HG03025 (cell line): Measurements from ENCODE around the gene KLHL20.
"Not testable (repeated sequence)": the region's sequence is repeated elsewhere in the genome, so short reads cannot be mapped to it uniquely, and the experiment has no call there.

ENCODE experiments used
- ATAC-seq: cut with Tn5 transposase; IDR thresholded peaks from one replicate; pipeline ENCODE4 v1.9.1; 2021; ENCODE audit warnings: mild to moderate bottlenecking, moderate library complexity; ENCODE audit not compliant: unreplicated experiment, low FRiP score

KLHL20 gene

DNA sequence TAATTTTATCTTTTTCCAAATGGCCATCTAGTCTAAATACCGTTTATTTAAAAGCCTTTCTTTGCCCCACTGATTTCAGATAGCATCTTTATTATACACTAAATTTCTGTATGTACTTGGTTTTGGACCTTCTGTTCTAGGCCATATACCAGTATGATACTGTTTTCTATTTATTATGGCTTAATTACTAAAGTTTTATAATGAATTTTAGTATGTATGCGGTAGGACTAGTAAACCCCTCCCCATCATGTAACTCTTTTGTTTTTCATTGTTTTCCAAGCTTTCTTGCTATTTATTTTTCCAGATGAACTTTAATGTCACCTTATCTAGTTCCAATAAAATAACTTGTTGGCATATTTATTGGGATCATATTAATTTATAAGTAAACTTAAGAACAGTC, 29.9 kb downstream of the KLHL20 start:
- ATAC-seq = no peak

- ATAC-seq = no peak
Measured at GRCh38 chr1:173749137-173749536, 34.4 kb downstream of the KLHL20 start.

DNA sequence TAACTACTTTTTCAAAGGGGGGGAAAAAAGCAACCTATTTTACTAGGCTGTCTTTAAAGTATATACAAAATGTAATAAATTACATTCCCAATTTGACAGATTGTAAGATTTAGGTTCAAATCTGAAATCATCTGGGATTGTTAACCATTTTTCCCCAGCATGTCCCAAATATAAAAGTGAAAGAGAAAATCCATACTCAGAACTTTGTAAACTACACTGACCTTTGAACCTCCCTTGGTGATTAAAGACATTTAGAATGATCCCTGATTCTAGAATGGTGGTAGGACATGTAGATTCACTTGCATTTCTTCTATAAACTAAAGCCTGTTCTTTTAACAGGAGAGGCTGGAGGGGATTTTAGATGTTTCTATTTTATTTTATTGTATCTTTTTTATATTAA, 39.0 kb downstream of the KLHL20 start:
- ATAC-seq = no peak

DNA sequence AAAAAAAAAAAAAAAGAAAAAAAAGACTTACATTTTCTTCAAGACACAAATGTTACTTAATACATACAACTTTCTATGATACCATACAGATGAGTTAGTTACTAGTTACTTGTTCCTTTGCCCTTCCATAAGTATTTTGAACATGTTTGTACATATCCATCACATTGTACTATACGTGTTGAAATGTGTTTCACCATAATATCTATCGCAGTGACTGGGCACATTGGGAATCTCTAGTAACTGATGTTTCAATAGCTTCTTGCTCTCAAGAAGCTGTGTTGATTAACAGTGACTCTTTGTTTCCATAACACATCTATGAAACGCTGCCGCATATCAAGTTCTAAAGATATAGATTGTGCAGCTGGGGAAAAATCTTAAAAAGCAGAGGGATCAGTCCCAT, 42.9 kb downstream of the KLHL20 start:
- ATAC-seq = no peak

DNA sequence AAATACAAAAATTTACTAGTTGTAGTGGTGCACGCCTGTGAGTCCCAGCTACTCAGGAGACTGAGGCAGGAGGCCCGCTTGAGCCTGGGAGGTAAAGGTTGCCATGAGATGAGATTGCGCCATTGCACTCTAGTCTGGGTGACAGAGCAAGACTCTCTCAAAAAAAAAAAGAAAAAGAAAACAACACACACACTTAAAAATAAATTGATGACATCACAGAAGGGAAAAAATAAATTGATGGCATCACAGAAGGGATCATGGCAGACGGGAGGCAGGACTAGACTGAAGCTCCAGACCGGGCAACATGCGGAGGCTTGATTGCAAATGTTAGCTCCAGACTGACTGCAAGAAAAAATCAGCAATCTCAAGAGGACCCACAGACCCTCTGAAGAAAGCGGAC, 43.3 kb downstream of the KLHL20 start:
- no peak for ATAC-seq

- no peak for ATAC-seq
Measured at GRCh38 chr1:173758980-173759379, 44.2 kb downstream of the KLHL20 start.

- not testable (repeated sequence) for ATAC-seq
Measured at GRCh38 chr1:173764331-173764730, 49.5 kb downstream of the KLHL20 start.

DNA sequence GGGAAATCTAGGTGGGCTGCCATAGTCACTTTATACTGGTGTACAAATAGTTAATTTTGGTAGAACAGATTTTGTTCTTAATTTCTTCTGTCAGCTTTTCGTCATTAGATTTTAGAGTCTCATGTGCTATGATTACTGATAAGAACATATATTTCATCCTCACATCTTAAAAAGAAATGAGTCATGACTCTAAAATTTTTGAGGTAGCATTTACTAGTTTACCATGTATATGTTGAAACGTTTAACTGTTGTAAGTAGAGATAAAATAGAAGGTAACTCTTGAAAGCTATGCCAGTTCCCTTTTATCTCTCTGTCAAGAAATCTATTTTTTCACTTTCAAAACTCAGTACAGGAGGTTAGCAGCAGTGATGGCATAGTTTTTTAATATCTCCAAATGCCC, 53.4 kb downstream of the KLHL20 start:
- no peak for ATAC-seq

GRCh38 chr1:173768827-173769226, 54.0 kb downstream of the KLHL20 start:
- no peak for ATAC-seq

DNA sequence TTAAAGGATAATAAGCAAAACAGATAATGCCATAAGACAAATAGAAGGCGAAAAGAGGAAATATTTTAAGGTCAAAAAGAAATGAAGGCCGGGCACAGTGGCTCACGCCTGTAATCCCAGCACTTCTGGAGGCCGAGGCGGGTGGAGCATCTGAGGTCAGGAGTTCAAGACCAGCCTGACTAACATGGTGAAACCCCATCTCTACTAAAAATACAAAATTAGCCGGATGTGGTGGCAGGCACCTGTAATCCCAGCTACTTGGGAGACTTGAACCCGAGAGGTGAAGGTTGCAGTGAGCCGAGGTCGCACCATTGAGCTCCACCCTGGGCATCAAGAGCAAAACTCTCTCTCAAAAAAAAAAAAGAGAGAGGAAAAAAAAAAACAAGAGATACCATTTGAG, 55.5 kb downstream of the KLHL20 start:
- ATAC-seq = not testable (repeated sequence)

- ATAC-seq = no peak
Measured at GRCh38 chr1:173771560-173771959, 56.8 kb downstream of the KLHL20 start.

- no peak for ATAC-seq
Measured at GRCh38 chr1:173775578-173776226, 60.9 kb downstream of the KLHL20 start.

DNA sequence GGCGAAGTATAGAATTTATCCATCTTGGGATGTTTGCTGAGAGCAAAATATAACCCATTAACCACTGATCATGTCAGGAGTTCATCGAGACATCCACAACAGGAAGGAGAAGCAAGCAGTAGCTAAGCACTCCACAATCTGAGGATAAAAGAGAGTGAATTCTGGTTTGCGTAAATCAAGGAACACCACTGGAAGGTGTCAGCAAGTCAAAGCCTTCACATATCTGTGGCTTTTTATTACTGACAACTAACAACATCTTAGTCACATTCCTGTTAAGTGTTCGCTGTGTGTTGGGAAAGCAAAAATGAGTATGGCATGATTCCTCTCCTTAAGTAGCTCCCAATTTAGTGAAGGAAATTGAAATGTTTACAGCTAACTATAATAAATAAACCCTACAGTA, 65.2 kb downstream of the KLHL20 start:
- no peak for ATAC-seq

DNA sequence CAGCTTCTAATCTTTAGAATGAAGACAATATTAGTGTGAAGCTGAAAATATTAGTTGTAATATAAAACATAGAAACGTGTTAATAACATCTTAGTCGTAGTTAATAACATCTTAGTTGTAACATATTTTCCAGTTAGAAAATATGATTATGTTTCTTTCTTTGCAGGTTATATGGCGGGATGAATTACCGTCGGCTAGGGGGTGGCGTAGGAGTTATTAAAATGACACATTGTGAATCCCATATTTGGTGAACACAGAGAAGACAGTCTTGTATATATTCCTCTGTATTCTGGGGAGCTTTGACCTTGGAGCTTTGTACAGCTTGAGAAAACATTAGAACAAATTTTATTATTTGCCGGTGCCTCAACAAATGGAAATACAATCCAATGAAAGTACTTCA, 70.2 kb downstream of the KLHL20 start:
- ATAC-seq = no peak

DNA sequence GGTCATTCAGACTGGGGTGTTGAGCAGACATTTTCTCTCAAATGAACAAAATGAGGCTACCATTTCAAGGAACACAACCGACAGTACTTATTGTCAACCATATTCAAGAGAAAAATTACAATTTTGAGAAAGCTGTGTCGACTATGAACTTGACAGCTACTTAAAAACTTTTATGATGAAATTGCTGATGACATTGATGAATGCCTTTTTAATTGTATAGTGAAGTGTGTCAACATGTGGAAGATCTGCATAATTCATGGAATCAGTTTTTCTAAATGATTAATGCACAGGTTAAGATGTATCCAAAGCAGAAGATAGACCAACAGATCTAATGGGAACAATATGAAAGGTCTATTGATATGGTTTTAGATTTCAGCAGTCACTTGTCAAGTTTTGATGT, 75.1 kb downstream of the KLHL20 start:
- no peak for ATAC-seq

DNA sequence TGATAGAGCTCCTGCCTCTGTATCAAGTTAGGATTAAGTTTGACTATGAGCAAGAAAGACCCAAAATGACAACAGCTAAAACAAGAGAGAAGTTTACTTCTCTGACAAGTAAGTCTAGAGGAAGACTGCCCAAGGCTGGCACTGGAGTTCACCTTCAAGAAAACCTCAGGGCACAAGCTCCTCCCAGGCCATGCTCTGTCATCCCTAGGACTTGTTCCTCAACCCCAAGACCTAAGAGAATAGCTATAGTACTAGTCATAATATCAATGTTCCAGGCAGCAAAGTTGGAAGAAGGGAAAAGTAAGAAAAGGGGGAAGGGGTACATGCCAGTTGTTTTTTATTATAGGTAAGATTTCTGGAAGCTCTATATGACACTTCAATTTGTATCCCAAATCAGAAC, 83.3 kb downstream of the KLHL20 start:
- no peak for ATAC-seq

- ATAC-seq = not testable (repeated sequence)
Measured at GRCh38 chr1:173799995-173800394, 85.2 kb downstream of the KLHL20 start.

DNA sequence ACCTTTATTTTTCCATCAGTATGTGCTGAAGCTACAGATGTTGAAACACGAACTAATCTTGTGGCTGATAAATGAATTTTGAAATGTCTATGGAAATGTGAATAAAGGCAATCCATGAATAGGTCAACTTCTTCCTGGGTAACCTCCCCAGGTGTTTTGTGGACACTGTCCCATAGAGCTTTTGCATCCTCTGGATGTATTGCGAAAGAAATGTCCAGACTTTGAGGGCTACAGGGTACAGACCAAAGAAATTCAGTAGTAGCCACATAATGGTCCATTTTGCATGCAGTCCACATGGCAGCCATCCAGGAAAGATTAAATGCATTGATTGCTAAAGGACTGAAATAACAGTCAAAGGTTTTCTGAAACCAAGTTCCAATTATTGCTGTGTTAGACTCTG, 88.2 kb downstream of the KLHL20 start:
- no peak for ATAC-seq

DNA sequence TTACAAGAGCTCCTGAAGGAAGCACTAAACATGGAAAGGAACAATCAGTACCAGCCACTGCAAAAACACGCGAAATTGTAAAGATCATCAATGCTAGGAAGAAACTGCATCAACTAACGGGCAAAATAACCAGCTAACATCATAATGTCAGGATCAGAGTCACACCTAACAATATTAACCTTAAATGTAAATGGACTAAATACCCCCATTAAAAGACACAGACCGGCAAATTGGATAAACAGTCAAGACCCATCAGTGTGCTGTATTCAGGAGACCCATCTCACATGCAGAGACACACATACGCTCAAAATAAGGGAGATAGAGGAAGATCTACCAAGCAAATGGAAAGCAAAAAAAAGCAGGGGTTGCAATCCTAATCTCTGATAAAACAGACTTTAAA, 98.9 kb downstream of the KLHL20 start:
- not testable (repeated sequence) for ATAC-seq

DNA sequence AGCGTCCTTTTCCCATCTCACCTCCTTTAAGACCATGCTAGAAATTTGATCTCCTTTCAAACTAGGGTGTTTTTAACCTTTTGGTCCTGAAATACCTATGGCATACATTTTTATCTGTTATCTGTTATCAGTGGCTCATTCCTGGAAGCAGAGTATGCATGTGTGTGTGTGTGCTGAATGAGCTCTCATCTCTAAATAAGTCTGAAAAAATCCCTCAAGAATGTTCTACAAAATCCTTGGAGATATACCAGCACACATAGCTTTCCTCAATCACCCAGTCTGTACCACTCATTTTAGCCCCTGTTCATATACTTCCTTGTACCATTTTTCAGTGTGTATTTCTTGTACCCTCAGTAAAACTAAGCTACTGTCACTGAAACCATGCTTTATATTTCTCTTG, 103.7 kb downstream of the KLHL20 start:
- ATAC-seq = no peak

- no peak for ATAC-seq
Measured at GRCh38 chr1:173821680-173822079, 106.9 kb downstream of the KLHL20 start.

DNA sequence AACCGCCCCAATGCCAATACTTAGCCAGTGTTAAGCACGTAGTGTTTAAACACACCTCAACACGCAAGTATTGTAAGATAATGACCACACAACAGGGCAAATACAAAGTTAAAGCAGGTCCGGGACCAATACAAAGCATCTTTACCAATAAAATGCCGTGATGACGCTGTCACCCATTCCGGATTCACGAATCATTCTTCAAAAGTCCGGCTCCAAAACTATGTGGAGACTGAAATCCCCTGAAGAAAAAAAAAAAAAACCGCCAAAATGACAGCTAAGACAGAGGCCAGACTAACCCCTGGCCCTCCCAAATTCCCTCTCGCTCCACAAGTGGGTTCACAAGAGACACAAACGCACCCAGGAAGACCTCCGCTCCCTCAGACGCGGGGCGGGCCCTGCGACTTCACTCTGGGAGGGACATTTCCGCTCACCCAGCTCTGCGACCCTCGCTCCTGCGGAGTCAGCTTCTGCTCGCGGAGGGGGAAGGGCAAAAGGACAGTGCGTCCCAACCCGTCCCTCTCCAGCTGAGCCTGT, 109.1 kb downstream of the KLHL20 start:
- ATAC-seq = peak; percentile 35
